A673 (cell line): Measurements from ENCODE around the gene MYLK. TPM values are rescaled to one million over a fixed set of nuclear protein-coding genes. Genes with fewer than 3 reads are reported as not detected.

Experiments
- BruUV-seq: library from RNA; stranded (reverse); fragments of 400-500 nt; replicated peaks from 2 replicates; lab custom pipeline; 2021; lab: Mats Ljungman, UMichigan
- CTCF ChIA-PET: fragments of 300-600 bp; sonication (Branson Sonifier 250); formaldehyde crosslinking; loops from one replicate; lab custom pipeline; 2022; ENCODE audit warnings: antibody characterized with exemption; lab: Charles Lee
- POLR2A ChIA-PET: fragments of 300-600 bp; sonication (Branson Sonifier 250); formaldehyde crosslinking; loops from one replicate; lab custom pipeline; 2022; ENCODE audit warnings: antibody characterized with exemption; ENCODE audit not compliant: low non-redundant PET; lab: Charles Lee
- DNase-seq: peaks from one replicate; pipeline ENCODE4 v3.0.0-alpha.2; 2015; ENCODE audit warnings: low spot score
- H3K27ac ChIP-seq: fragments of 200-600 bp; sonication (generic); 2 replicates; pipeline ENCODE4 v1.5.1; 2016; ENCODE audit warnings: mixed run types, low read depth, mild to moderate bottlenecking, mixed read lengths, antibody characterized with exemption, low read length; ENCODE audit not compliant: poor library complexity, severe bottlenecking
- H3K27me3 ChIP-seq: fragments of 200-600 bp; sonication (generic); replicated peaks from 2 replicates; pipeline ENCODE4 v1.6.1; 2017; ENCODE audit warnings: mixed run types, low read depth, mild to moderate bottlenecking, mixed read lengths, antibody characterized with exemption, low read length; ENCODE audit not compliant: insufficient read depth, poor library complexity
- H3K36me3 ChIP-seq: fragments of 200-600 bp; sonication (generic); 2 replicates; pipeline ENCODE4 v1.6.1; 2016; ENCODE audit warnings: mixed run types, mild to moderate bottlenecking, mixed read lengths, antibody characterized with exemption, low read length; ENCODE audit not compliant: insufficient read depth, poor library complexity, severe bottlenecking
- H3K4me1 ChIP-seq: fragments of 200-600 bp; sonication (generic); 2 replicates; pipeline ENCODE4 v1.6.1; 2017; ENCODE audit warnings: mixed run types, mild to moderate bottlenecking, mixed read lengths, antibody characterized with exemption, low read length; ENCODE audit not compliant: insufficient read depth, poor library complexity, severe bottlenecking
- H3K4me3 ChIP-seq: fragments of 200-600 bp; sonication (generic); 2 replicates; pipeline ENCODE4 v1.5.1; 2016; ENCODE audit warnings: low read depth, mixed run types, mild to moderate bottlenecking, mixed read lengths, low read length; ENCODE audit not compliant: poor library complexity, severe bottlenecking
- H3K9me3 ChIP-seq: fragments of 200-600 bp; sonication (generic); 2 replicates; pipeline ENCODE4 v1.6.1; 2016; ENCODE audit warnings: mixed run types, low read depth, mild to moderate bottlenecking, mixed read lengths, antibody characterized with exemption, low read length; ENCODE audit not compliant: poor library complexity, severe bottlenecking
- CTCF ChIP-seq: fragments of 300-800, 200-600 bp; sonication (generic); conservative IDR thresholded peaks from 2 replicates; pipeline ENCODE4 v1.5.1; 2017; ENCODE audit warnings: low read depth, mild to moderate bottlenecking, antibody characterized with exemption, low read length, moderate library complexity, mixed read lengths
- EZH2 ChIP-seq: fragments of 200-600 bp; sonication (generic); IDR thresholded peaks from 2 replicates; pipeline ENCODE4 v1.6.1; 2017; ENCODE audit warnings: borderline replicate concordance, low read depth, mild to moderate bottlenecking, mixed read lengths, antibody characterized with exemption, low read length; ENCODE audit not compliant: poor library complexity, severe bottlenecking
- intact Hi-C: fragments of 100-400 bp; cut with micrococcal nuclease; formaldehyde crosslinking; loops from one replicate; pipeline ENCODE4 v1.10.0; 2022; ENCODE audit not compliant: unreplicated experiment
- total RNA-seq: library from RNA; stranded (reverse); gene quantifications from 2 replicates; pipeline ENCODE4 v1.2.3, GENCODE V29; 2021

MYLK gene
- total RNA-seq, 1 experiment from 2014 or later, result 3.9 TPM

GRCh38 chr3:123929325-123929724, 45.2 kb upstream of the MYLK start:
- TF ChIP-seq EZH2 (no peak), CTCF (no peak)
- ChIA-PET CTCF (no interaction called here), POLR2A (no interaction called here)
- DNase-seq, result no peak
- Histone ChIP-seq H3K27ac (no peak overlapping the region), H3K4me1 (no peaks in the 10 kb centered on the region), H3K4me3 (no peak overlapping the region), H3K36me3 (peaks cover 55% of the 10 kb centered on the region), H3K9me3 (no peaks in the 10 kb centered on the region), H3K27me3 (no peaks in the 10 kb centered on the region)
- BruUV-seq, result no TSS peak
- intact Hi-C loops, result no loop called here

GRCh38 chr3:123926396-123926795, 42.3 kb upstream of the MYLK start:
- Histone ChIP-seq H3K36me3 (peaks cover 46% of the 10 kb centered on the region), H3K4me3 (no peak overlapping the region), H3K27me3 (no peaks in the 10 kb centered on the region), H3K9me3 (peaks cover 11% of the 10 kb centered on the region), H3K27ac (no peak overlapping the region), H3K4me1 (no peaks in the 10 kb centered on the region)
- intact Hi-C loops, result no loop called here
- no TSS peak for BruUV-seq
- ChIA-PET CTCF (no interaction called here), POLR2A (no interaction called here)
- no peak for DNase-seq
- TF ChIP-seq CTCF, result no peak
- no peak for TF ChIP-seq EZH2

GRCh38 chr3:123920868-123921267, 36.7 kb upstream of the MYLK start:
- CTCF ChIA-PET, result no interaction called here
- no peak for TF ChIP-seq EZH2
- no peak for TF ChIP-seq CTCF
- peaks cover 36% of the 10 kb centered on the region for H3K36me3 ChIP-seq

More at GRCh38 chr3:123920868-123921267, 36.7 kb upstream of the MYLK start:
- Histone ChIP-seq H3K4me3 (no peak overlapping the region), H3K9me3 (peaks cover 21% of the 10 kb centered on the region), H3K27me3 (no peaks in the 10 kb centered on the region), H3K27ac (no peak overlapping the region), H3K4me1 (no peaks in the 10 kb centered on the region)
- POLR2A ChIA-PET, result no interaction called here
- intact Hi-C loops, result no loop called here
- BruUV-seq, result no TSS peak
- DNase-seq, result no peak
